HK-2 (cell line): ENCODE measurements around the gene ARID1B.

ENCODE experiments used
- DNase-seq: peaks from one replicate; pipeline ENCODE4 v3.0.0-alpha.2; 2018; ENCODE audit not compliant: unreplicated experiment

ARID1B gene

GRCh38 chr6:156902782-156903181 lies 125.6 kb downstream of the ARID1B start:
- no peak for DNase-seq

GRCh38 chr6:156904176-156904967 lies 127.2 kb downstream of the ARID1B start:
- no peak for DNase-seq

- DNase-seq = no peak
Observed at GRCh38 chr6:156905801-156906200, 128.6 kb downstream of the ARID1B start.

DNA sequence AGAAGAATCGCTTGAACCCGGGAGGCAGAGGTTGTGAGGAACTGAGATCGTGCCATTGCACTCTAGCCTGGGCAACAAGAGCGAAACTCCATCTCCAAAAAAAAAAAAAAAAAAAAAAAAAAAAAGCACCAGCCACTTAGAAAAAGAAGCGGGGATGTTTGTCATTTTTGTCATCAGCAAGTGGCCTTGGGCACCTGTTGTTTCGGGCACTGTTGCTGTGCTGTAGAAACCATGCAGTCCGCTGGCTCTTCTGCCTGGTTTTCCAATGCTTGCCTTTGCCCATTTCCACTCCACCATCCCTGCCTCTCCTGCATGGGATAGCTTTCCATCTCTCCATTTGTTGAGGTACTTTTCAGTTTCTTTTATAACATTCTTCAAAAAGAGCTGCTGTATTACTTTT lies 129.3 kb downstream of the ARID1B start:
- no peak for DNase-seq

GRCh38 chr6:156909212-156910010 lies 132.2 kb downstream of the ARID1B start:
- DNase-seq = no peak

GRCh38 chr6:156910011-156910334 lies 132.8 kb downstream of the ARID1B start:
- no peak for DNase-seq

- DNase-seq = no peak
Observed at GRCh38 chr6:156910938-156911337, 133.8 kb downstream of the ARID1B start.

DNA sequence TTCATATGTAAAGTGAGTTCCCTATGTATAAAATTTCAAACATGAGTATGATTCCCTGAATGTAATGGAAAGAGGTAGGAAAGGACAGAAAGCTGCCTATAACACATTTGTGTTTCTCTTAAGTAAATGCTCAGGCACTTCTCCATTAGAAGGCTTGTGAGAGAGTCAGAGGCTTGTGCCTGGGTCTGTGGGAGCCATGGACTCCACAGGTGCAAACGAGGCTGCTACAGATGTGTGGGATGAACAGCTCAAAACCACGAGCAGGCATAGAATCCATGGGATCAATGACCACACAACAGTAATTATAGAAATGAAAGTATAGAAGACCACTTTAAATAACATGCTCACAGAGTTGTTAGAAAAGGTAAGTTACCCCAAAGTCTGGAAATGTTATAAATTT lies 134.4 kb downstream of the ARID1B start:
- no peak for DNase-seq

- no peak for DNase-seq
Observed at GRCh38 chr6:156912431-156912830, 135.3 kb downstream of the ARID1B start.

GRCh38 chr6:156914181-156914580 lies 137.0 kb downstream of the ARID1B start:
- DNase-seq = no peak

DNA sequence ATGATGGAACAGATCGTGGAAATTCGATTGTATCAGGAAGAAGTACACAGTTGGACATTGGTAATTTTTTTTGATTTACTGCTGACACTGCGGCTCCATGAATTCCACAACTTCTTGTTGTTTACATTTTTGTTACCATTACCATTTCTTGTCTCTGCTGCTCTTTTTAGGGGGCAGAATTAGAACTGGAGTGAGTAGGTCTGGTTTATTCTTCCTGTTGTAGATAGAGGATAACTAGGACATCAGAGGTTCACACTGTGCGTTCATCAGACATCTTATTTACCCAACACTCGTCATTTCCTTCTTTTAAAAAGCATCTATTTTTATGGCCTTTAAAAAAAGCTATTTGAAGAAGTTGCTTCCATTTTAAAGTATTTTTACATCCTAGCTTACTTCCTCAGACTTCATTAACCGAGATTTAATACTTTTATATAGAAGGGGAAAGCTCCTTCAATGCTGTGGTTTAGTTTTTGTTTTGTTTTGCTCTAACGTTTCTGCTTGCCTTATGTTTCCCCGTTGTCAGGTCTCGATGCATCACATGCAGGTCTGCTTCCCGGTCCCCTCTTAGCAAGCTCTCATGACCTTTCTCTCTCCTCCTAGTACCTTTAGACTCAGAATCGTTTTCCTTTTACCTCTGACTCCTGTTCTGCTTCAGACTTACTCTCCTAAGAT lies 139.1 kb downstream of the ARID1B start:
- no peak for DNase-seq

- DNase-seq = no peak
Observed at GRCh38 chr6:156917213-156917612, 140.0 kb downstream of the ARID1B start.

DNA sequence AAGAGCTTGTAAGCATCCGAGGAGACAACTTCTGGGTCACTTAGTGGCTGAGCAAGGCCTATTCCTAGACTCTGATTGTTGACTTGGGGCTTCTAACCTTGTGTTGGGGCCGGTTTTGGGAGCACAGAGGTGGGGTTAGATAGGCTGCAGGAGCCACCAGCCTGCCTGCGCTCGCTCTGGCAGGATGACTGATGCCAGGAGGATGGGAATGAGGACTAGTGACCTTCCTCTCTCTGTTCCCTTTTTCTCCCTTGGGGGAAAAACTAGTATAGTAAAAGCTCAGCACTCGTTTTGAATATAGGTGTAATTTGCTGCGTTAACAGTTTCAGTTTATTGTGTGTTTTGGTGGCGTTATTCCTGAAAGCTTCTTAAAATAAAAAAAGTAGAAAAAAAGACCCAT lies 141.5 kb downstream of the ARID1B start:
- no peak for DNase-seq

DNA sequence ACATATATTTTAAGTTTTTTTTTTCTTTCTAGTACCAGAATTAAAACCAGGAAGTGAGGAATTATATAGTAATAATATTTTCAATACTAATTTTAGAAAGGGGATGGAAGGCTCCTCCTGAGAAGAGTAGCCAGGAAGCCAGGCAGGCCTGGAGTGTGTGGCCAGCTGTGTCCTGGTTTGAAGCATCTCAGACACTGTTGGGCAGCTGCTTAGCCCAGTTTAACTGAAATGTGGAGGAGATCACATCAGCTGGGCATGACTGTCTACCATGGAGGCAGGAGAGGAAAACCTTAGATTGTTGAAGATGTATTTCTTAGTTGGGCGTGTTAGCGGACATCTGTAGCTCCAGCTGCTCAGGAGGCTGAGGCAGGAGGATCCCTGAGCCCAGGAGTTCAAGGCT lies 142.2 kb downstream of the ARID1B start:
- no peak for DNase-seq

GRCh38 chr6:156919814-156920369 lies 142.7 kb downstream of the ARID1B start:
- no peak for DNase-seq

GRCh38 chr6:156924246-156924645 lies 147.1 kb downstream of the ARID1B start:
- no peak for DNase-seq

DNA sequence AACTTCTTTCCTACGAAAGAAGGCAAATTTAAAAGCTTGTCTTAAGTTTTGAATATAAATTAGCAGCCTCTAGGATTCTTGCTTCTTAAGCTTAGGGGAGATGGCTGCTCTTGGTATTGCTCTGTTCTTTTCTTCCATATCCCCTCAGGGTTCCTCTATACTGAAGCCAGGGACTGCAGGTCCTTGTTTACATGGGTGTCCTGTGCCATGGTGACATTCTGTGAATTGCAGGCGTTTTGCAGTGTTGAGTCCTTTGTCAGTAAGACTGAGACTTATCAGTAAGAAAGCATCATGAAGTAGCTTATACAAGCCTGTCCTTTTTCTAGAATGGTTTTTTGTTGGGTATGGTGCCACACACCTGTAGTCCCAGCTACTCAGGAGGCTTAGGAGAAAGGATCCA lies 147.8 kb downstream of the ARID1B start:
- no peak for DNase-seq

DNA sequence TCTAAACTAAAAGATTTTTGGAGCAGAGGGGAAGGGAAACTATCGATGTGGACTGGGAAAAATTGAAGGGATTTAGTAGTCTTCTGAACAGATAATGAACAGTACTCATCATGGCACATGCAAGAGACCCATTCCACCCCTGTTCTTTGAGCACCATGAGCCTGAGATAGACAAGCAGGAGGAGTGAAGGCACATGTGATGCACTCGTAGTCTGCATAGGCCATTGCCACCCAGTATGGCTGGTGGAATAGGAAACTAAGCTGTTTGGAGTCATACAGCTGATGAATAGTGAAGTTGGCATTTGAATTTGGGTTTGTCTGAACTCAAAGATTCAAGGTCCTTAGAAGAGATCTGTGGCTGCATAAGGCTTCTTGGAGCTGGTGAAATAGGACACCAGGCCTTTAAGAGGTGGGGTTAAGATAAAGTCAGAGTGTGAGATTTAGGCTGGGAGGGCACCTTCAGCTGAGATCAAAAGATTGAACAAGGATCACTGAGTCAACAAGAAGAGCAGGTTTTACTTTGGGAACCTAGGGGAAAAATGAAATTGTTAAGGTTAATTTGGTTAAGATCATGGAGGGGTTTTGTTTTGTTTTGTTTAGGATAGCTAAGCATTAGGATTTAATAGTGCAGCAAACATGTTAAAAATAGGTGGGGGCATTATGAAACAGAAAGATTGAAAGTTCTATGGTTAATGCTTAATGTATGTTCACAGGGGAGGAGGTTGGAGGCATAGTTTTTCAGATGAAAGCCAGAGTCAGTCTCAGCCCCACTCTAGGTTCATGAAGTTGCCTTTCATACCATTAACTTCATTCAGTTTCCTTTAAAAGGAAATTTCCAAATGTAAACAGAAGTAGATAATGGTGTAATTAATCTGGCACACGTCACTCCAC lies 148.8 kb downstream of the ARID1B start:
- no peak for DNase-seq

DNA sequence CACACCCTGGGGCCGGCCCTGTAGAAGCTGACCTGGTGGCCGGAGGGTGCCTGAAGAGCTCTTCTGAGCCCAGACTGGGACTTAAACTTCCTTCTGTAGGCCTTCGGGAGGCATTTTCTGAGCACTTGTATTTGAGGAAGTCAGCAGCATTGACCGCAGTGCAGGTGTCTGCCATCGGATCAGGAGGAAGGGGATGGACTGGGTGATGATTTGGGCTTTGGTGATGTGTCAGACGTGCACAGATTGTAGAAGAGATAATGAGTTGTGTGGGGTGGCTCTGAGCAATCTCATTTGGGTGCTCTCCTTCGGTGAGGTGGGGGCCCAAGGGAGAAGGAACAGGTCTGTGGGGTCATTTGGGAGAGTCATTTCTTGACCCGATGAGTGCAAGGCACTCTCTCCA lies 150.9 kb downstream of the ARID1B start:
- DNase-seq = no peak

DNA sequence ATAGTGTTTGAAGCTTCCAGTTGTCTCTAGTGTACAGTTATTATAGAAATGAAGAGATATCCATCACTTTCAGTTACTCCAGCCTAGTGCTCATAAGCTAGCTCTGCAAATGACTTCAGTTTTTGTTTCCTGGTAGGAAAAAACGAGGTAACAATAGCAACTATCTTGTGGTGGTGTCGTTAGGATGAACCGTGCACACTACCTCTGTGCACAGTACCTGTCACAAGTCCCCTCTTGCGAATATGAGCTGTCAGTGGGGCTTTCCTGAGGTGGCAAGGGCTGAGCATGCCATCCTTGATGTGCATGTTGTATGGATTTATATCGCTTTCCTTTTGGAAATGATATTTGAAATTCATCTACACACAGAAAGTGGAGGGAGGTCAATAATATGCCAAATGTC lies 151.8 kb downstream of the ARID1B start:
- no peak for DNase-seq

GRCh38 chr6:156931283-156931682 lies 154.1 kb downstream of the ARID1B start:
- DNase-seq = no peak
